K562 (cell line): ENCODE data around the gene PCDH9. TPM values are rescaled to one million over a fixed set of nuclear protein-coding genes. Genes with fewer than 3 reads are reported as not detected.
A peak's percentile ranks its signal among the peaks of the same experiment; 100 is the strongest.

Experiments used
- ATAC-seq: fragments of 200-7000 bp; cut with Tn5 transposase; 3 replicates; pipeline ENCODE4 v1.9.1; 2020; ENCODE audit warnings: moderate library complexity
- BruUV-seq: library from RNA; stranded (reverse); fragments of 400-500 nt; replicated peaks from 2 replicates; lab custom pipeline; 2021; lab: Mats Ljungman, UMichigan
- CTCF ChIA-PET: fragments of 300-600 bp; formaldehyde crosslinking; extraction: SDS; loops from one replicate; lab custom pipeline; 2021; ENCODE audit warnings: low intra/inter-chr PET ratio; lab: Yijun Ruan, JAX
- POLR2A ChIA-PET: fragments of 300-600, 350-650 bp; sonication (Branson Sonifier 250); formaldehyde crosslinking; extraction: SDS; loops from one replicate; lab custom pipeline; 2021; ENCODE audit warnings: antibody characterized with exemption, inconsistent platforms; lab: Yijun Ruan, JAX
- DNase-seq, 4 experiments: peaks; one replicate each; pipeline versions ENCODE4 v3.0.0 to v3.0.0-alpha.2; 2011 to 2018; ENCODE audit warnings: low spot score in 3 of 4, mixed read lengths in 3 of 4; ENCODE audit errors: extremely low read depth in 1 of 4
- FAIRE-seq: peaks from 2 replicates; lab custom pipeline; 2011; peaks lifted over from hg19 to GRCh38; lab: Jason Lieb, UNC
- H2AFZ ChIP-seq: 2 replicates; pipeline ENCODE4 v1.6.0; 2011; ENCODE audit warnings: low read depth, low read length, control low read depth, inconsistent platforms
- H3K27ac ChIP-seq: fragments of 200-600 bp; 3 replicates; pipeline ENCODE4 v1.8.0; 2011; ENCODE audit warnings: low read depth, mild to moderate bottlenecking, control low read depth, inconsistent platforms, low read length, moderate library complexity, mixed read lengths; ENCODE audit errors: extremely low read depth
- H3K27me3 ChIP-seq, 2 experiments: fragments of 300-600 bp in 1 of 2; 2 replicates in 1 of 2; 3 replicates in 1 of 2; pipeline versions ENCODE4 v1.6.0 to v1.8.0; 2011; ENCODE audit warnings: inconsistent platforms in 2 of 2, low read length in 2 of 2, mild to moderate bottlenecking in 1 of 2, mixed read lengths in 1 of 2, moderate library complexity in 1 of 2; ENCODE audit not compliant: control insufficient read depth in 2 of 2, insufficient read depth in 2 of 2
- H3K36me3 ChIP-seq: fragments of 300-600 bp; 3 replicates; pipeline ENCODE4 v1.8.0; 2011; ENCODE audit warnings: mild to moderate bottlenecking, low read length, inconsistent platforms; ENCODE audit not compliant: control insufficient read depth, insufficient read depth
- H3K4me1 ChIP-seq, 2 experiments: fragments of 200-600 bp in 1 of 2; replicated peaks in 1 of 2; 2 replicates in 1 of 2; 3 replicates in 1 of 2; pipeline versions ENCODE4 v1.5.1 to v1.8.0; 2011; ENCODE audit warnings: inconsistent platforms in 2 of 2, low read length in 2 of 2, mild to moderate bottlenecking in 1 of 2, mixed read lengths in 1 of 2, moderate library complexity in 1 of 2; ENCODE audit not compliant: control insufficient read depth in 2 of 2, insufficient read depth in 2 of 2
- H3K4me2 ChIP-seq: 2 replicates; pipeline ENCODE4 v1.6.1; 2011; ENCODE audit warnings: low read length, control low read depth, inconsistent platforms, mixed read lengths; ENCODE audit not compliant: insufficient read depth
- H3K4me3 ChIP-seq: fragments of 200-600 bp; sonication (generic), shearing (Covaris generic); 2 replicates; pipeline ENCODE4 v1.5.1; 2016; ENCODE audit warnings: control low read depth, inconsistent platforms
- H3K79me2 ChIP-seq: fragments of 200-600 bp; 3 replicates; pipeline ENCODE4 v1.8.0; 2011; ENCODE audit warnings: low read length, inconsistent platforms; ENCODE audit not compliant: control insufficient read depth, insufficient read depth
- H3K9ac ChIP-seq, 2 experiments: 2 replicates each; pipeline versions ENCODE4 v1.6.0 to v1.6.1; 2011; ENCODE audit warnings: low read depth in 2 of 2, low read length in 2 of 2, control low read depth in 1 of 2, inconsistent platforms in 1 of 2, mild to moderate bottlenecking in 1 of 2, mixed read lengths in 1 of 2; ENCODE audit not compliant: insufficient read depth in 1 of 2
- H3K9me1 ChIP-seq: one replicate; pipeline ENCODE4 v1.6.0; 2011; ENCODE audit warnings: inconsistent platforms, mild to moderate bottlenecking, low read length, moderate library complexity; ENCODE audit not compliant: control insufficient read depth, insufficient read depth
- H3K9me3 ChIP-seq: replicated peaks from 2 replicates; pipeline ENCODE4 v1.5.1; 2011; ENCODE audit warnings: low read depth, low read length, inconsistent platforms; ENCODE audit not compliant: control insufficient read depth, insufficient read depth
- H4K20me1 ChIP-seq: replicated peaks from 2 replicates; pipeline ENCODE4 v1.6.1; 2011; ENCODE audit warnings: low read length, inconsistent platforms, mixed read lengths; ENCODE audit not compliant: control insufficient read depth, insufficient read depth
- BRCA1 ChIP-seq, 2 experiments: fragments of 450-650 bp in 1 of 2; sonication (generic) in 1 of 2; formaldehyde crosslinking in 1 of 2; IDR thresholded peaks; 2 replicates each; pipeline versions ENCODE4 v1.5.0 to v1.6.1; 2017 to 2020; ENCODE audit warnings: mild to moderate bottlenecking in 1 of 2, missing genetic modification reagents in 1 of 2
- FOXJ2 ChIP-seq: fragments of 200-800 bp; sonication (Bioruptor generic); IDR thresholded peaks from 2 replicates; pipeline ENCODE4 v1.6.1; 2016; ENCODE audit warnings: missing genetic modification characterization, missing compliant biosample characterization
- WGBS: fragments of 100-300 bp; shearing (Covaris generic); methylation state at CpG from one replicate; pipeline ENCODE4 v1.1.6; 2016; ENCODE audit warnings: low coverage, mixed read lengths; ENCODE audit not compliant: insufficient coverage; ENCODE audit errors: missing lambda C conversion rate; 5-methylcytosine and 5-hydroxymethylcytosine counted together
- in situ Hi-C: fragments of 300-500 bp; cut with MboI; formaldehyde crosslinking; loops from 4 replicates; pipeline ENCODE4 v1.15.0; 2018; ENCODE audit warnings: inconsistent platforms, mixed read lengths
- intact Hi-C: fragments of 100-400 bp; cut with micrococcal nuclease; formaldehyde crosslinking; loops from 2 replicates; pipeline ENCODE4 v1.14.2; 2022
- polyA plus RNA-seq, 8 experiments: library from polyadenylated mRNA; depleted of rRNA in 4 of 8; stranded (reverse) in 5 of 8; unstranded in 3 of 8; fragments of >200 nt; fragmentation: Nextera tagmentation in 2 of 8; fragmentation: Illumina TruSeq in 1 of 8; extraction: Ambion mirVana in 2 of 8; extraction: Trizol in 1 of 8; gene quantifications; 2 replicates each; pipeline versions ENCODE4 v1.2.1 to v1.2.3, GENCODE V29; 2011 to 2014; ENCODE audit warnings: inconsistent platforms in 1 of 8, missing spikeins in 1 of 8
- total RNA-seq, 7 experiments: library from RNA; depleted of rRNA in 6 of 7; stranded (reverse); fragments of >200 nt in 6 of 7; fragmentation: Illumina TruSeq in 2 of 7; extraction: Trizol in 2 of 7; gene quantifications; 2 replicates each; pipeline versions ENCODE4 v1.2.1 to v1.2.3, GENCODE V29; 2011 to 2021; ENCODE audit warnings: low replicate concordance in 1 of 7
- TF ChIP-seq, protein P1 (sequence below), 2 experiments: fragments of 450-650 bp; IDR thresholded peaks; 2 replicates each; pipeline ENCODE4 v1.6.1; 2016
- TF ChIP-seq, protein P2 (sequence below): fragments of 450-650 bp; IDR thresholded peaks from 2 replicates; pipeline ENCODE4 v1.6.1; 2017; ENCODE audit warnings: antibody characterized with exemption, mild to moderate bottlenecking

Gene PCDH9
- total and polyA plus RNA-seq, 9 of the 15 experiments (the other 6 are each of a cell fraction or from before 2014, with no cell fraction given), result 1.1 to 6.7 (median 4.9) TPM

DNA sequence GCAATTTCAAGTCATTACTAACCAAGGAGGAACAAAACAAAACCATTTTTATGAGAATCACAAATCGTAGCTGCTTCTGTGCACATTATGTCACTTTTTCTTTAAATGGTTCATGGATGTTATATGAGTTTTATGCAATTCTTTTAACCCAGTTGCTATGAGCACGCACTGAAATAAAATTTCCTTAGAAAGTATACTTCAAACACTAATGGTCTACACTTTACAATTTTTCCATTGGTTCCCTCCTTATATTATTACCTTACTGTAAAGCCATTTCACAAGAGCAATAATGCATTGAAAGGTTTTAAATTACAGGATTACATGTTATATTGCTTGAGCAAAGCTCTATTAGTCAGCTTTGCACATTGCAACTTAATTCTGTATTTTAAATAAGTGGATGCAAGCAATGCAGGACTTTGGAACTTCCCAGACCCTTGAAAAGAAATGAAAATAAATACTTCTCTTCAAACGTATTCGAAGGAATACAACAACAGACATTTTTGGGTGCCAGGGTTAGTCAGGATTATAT is 318.7 kb downstream of the PCDH9 start:
- TF ChIP-seq BRCA1 (IDR thresholded peaks at IDR 0.05) (0 out of 2 replicates have a peak, but pooled peaks have one; percentile 67), BRCA1 (CRISPR knock-in tag; IDR thresholded peaks at IDR 0.05) (no peak)
- TF ChIP-seq, protein P1, sequence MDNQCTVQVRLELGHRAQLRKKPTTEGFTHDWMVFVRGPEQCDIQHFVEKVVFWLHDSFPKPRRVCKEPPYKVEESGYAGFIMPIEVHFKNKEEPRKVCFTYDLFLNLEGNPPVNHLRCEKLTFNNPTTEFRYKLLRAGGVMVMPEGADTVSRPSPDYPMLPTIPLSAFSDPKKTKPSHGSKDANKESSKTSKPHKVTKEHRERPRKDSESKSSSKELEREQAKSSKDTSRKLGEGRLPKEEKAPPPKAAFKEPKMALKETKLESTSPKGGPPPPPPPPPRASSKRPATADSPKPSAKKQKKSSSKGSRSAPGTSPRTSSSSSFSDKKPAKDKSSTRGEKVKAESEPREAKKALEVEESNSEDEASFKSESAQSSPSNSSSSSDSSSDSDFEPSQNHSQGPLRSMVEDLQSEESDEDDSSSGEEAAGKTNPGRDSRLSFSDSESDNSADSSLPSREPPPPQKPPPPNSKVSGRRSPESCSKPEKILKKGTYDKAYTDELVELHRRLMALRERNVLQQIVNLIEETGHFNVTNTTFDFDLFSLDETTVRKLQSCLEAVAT (IDR thresholded peaks at IDR 0.05), result no peak
- Histone ChIP-seq H3K9me1 (no peaks in the 10 kb centered on the region), H3K4me2 (no peak overlapping the region), H3K79me2 (no peaks in the 10 kb centered on the region), H3K36me3 (no peaks in the 10 kb centered on the region), H3K27ac (no peak overlapping the region), H3K27me3 (no peaks in the 10 kb centered on the region), H2AFZ (no peak overlapping the region), H3K9ac (no peak overlapping the region), H3K4me1 (no peaks in the 10 kb centered on the region), H3K4me3 (no peak overlapping the region), H3K9me3 (no peaks in the 10 kb centered on the region), H4K20me1 (no peaks in the 10 kb centered on the region)
- intact Hi-C loops (no loop called here), in situ Hi-C loops (no loop called here)
- CTCF ChIA-PET, result no interaction called here
- ATAC-seq, result no peak
- BruUV-seq, result no TSS peak
- no peak for DNase-seq
- WGBS, result 50% methylated on average over 4 of the region's 4 CpGs
- POLR2A ChIA-PET, result no interaction called here
- no peak for FAIRE-seq

DNA sequence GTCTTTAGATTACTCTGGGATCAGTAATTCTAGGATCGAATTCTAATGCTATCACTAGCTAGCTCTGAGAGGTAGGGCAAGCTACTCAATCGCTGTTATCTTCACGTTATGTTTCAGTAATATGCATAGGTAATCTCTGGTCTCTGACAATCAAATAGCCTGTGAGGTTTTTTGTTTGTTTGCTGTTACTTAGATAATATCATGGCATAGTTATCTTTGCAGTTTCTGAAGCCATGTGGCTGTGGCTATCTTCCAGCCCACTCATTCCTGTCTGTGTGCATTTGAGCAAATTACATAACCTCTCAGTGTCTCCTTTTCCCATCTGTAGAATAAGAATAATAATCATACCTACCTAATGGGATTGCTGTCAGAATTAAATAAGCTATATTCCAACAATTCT is 330.2 kb downstream of the PCDH9 start:
- intact Hi-C loops, result no loop called here
- ChIA-PET POLR2A (no interaction called here), CTCF (no interaction called here)
- Histone ChIP-seq H3K9me1 (no peaks in the 10 kb centered on the region), H3K36me3 (no peaks in the 10 kb centered on the region), H2AFZ (no peak overlapping the region), H3K79me2 (no peaks in the 10 kb centered on the region), H3K27ac (no peak overlapping the region), H3K9ac (no peak overlapping the region), H3K27me3 (no peaks in the 10 kb centered on the region), H3K4me2 (no peak overlapping the region), H3K9me3 (no peaks in the 10 kb centered on the region), H4K20me1 (no peaks in the 10 kb centered on the region), H3K4me3 (no peak overlapping the region), H3K4me1 (no peaks in the 10 kb centered on the region)
- WGBS, result 9% methylated on average over 3 of the region's 3 CpGs
- ATAC-seq, result no peak
- FAIRE-seq, result no peak
- in situ Hi-C loops, result no loop called here
- TF ChIP-seq FOXJ2 (tag), result peak; percentile 94
- TF ChIP-seq, protein P2, sequence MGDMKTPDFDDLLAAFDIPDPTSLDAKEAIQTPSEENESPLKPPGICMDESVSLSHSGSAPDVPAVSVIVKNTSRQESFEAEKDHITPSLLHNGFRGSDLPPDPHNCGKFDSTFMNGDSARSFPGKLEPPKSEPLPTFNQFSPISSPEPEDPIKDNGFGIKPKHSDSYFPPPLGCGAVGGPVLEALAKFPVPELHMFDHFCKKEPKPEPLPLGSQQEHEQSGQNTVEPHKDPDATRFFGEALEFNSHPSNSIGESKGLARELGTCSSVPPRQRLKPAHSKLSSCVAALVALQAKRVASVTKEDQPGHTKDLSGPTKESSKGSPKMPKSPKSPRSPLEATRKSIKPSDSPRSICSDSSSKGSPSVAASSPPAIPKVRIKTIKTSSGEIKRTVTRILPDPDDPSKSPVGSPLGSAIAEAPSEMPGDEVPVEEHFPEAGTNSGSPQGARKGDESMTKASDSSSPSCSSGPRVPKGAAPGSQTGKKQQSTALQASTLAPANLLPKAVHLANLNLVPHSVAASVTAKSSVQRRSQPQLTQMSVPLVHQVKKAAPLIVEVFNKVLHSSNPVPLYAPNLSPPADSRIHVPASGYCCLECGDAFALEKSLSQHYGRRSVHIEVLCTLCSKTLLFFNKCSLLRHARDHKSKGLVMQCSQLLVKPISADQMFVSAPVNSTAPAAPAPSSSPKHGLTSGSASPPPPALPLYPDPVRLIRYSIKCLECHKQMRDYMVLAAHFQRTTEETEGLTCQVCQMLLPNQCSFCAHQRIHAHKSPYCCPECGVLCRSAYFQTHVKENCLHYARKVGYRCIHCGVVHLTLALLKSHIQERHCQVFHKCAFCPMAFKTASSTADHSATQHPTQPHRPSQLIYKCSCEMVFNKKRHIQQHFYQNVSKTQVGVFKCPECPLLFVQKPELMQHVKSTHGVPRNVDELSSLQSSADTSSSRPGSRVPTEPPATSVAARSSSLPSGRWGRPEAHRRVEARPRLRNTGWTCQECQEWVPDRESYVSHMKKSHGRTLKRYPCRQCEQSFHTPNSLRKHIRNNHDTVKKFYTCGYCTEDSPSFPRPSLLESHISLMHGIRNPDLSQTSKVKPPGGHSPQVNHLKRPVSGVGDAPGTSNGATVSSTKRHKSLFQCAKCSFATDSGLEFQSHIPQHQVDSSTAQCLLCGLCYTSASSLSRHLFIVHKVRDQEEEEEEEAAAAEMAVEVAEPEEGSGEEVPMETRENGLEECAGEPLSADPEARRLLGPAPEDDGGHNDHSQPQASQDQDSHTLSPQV, result no peak
- BruUV-seq, result no TSS peak
- DNase-seq, result no peak
